C1 segment of cervical spinal cord (tissue), 14 donors: ENCODE measurements around the gene SYCP3.

ENCODE experiments used
- DNase-seq, 14 donors: peaks; one replicate each; lab custom pipeline; 2025; lab: John Stamatoyannopoulos, UW

Gene SYCP3

GRCh38 chr12:101680647-101681046 lies 58.6 kb downstream of the SYCP3 start:
- DNase-seq = no peak

DNA sequence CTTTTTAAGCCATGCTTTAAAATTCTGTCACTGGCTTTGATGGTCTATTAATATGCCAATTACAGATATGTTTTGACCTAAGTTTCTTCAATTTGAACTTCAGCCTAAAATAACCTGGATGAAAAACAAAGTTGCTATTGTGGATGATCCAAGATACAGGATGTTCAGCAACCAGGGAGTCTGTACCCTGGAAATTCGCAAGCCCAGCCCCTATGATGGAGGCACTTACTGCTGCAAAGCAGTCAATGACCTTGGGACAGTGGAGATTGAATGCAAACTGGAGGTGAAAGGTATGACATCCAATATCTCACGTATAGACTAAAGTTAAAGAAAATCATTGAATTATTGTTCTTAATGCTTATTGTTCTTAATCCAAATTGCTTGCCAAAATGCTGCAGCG lies 59.0 kb downstream of the SYCP3 start:
- DNase-seq = no peak
